Measurements from ENCODE around the gene PTPRN2.

The PTPRN2 gene

DNA sequence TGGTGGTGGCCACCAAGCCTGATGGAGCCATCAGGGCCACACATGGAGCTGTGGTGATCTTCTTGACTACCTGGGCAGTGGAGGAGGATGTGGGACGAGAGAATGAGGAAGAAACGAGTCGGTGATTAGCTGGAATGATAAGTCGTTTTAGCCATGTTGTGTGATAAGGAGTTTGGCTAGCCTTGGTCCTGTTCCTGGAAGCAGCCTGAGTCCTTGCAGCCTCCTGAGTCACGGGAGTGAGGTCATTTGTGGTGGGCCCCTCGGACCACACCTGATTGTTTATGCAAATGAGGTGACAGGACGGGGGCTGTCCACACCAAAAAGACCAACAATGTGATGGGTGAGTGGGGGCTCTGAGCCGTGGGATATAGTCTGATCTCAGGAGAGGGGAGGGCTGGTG lies 554.4 kb downstream of the PTPRN2 start:
- DNase-seq = no peak

DNA sequence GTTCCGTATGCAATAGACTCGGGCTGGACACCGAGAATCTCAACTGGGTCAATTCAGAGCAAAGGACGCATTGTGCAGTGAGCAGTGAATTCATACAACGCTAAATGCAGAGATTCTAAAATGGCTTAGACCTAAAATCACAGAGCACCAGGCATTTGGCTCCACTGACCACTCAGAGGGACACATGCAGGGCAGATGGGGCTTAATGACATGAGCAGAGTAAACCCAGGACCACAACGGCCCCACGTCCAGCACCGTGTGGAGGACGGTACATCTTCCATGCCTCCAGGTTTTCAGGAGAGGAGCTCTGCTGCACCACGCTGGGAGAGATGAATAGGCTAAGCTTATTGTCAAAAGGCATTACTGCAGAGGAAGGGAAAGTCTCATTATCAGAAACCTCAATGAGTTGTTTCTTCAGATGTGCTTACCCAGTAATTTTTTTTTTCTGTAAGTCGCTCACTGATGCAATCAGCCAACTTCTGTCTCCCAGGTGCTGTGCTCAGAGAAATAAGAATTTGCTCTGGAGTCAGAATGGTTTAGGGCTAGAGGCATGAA lies 555.0 kb downstream of the PTPRN2 start:
- DNase-seq = peak in 1 of 3 experiments; percentile 26

DNA sequence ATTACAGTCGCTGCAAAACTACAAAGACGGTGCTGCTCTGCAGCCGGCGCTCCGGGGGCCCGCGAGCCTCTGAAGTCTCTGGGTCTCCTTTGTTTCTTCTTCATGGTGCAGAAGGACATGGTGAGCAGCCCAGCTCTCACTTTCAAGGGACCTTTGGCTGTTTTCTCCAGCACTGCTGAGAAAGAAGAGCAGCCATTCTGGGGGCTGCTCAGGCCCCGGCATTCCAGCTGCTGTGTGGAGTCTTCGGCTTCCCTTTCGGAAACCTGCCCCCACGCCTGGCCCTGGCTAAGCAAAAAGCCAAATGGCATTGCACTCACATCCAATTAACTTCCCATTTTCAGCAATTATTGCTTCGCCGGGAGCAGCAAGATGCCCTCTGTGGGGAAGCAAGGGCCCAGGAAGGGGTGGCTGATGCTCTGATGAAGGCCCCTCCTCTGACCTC lies 555.7 kb downstream of the PTPRN2 start:
- peak in 2 of 3 experiments; percentile 58 to 77 for DNase-seq

DNA sequence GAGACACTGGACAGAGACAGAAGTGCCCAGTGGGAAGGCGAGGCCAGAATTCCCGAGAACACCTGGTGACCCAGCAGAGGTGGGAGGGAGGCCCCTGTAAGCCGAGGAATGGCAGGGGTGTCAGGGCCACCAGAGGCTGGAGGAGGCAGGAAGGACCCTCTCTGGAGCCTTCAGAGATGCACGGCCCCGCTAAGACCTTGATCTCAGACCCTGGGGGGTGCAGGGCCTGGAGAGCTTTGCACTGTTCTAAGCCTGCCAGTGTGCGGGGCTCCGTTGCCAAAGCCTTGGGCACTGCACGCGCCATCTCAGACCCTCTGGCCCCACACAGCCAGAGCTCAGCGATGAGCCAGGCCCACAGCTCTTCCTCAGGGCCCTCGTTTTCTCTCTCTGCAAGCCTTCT lies 557.1 kb downstream of the PTPRN2 start:
- DNase-seq = no peak

DNA sequence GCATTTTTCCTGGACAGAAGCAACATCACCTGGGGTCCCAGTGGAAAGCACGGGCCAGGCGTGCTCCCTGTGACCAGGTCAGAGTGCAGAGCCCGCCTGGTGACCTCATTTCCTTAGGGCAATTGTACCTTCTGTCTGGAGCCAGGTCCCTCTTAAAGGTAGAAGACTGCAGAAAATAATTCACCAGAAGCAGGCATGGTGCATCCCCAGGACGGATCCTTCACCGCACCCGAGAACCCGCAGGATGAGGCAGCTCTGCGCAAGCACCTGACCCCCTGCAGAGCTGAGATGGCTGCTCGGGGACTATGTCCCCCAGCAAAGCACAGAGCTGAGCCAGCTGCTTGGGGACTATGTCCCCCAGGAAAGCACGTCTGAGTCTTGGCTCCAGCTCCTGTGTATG lies 557.6 kb downstream of the PTPRN2 start:
- no peak for DNase-seq

DNA sequence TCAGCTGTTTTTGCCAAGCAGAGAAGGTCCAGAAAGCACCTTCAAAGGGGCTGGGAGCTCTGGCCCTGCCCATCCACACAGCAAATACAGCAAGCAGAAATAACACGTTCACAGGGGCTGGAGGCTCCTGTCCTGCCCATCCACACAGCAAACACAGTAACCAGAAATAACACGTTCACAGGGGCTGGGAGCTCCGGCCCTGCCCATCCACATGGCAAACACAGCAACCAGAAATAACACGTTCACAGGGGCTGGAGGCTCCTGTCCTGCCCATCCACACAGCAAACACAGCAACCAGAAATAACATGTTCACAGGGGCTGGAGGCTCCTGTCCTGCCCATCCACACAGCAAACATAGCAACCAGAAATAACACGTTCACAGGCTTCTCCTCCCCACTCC lies 558.1 kb downstream of the PTPRN2 start:
- peak in 2 of 3 experiments; percentile 70 to 73 for DNase-seq

DNA sequence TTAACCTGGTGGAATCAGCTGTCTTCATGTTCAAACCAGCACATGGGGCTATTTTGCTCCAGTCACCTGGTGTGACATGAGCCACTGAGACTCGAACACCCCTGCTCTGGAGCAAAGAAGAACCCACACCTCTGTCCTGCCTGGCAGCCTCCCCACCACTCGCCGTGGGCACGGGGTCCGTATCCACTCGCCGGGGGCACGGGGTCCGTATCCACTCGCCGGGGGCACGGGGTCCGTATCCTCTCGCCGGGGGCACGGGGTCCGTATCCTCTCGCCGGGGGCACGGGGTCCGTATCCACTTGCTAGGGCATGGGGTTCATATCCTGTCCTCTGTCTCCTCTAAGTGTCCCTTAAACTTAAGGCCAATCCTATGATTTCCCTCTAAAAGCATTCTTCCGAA lies 558.7 kb downstream of the PTPRN2 start:
- no peak for DNase-seq

DNA sequence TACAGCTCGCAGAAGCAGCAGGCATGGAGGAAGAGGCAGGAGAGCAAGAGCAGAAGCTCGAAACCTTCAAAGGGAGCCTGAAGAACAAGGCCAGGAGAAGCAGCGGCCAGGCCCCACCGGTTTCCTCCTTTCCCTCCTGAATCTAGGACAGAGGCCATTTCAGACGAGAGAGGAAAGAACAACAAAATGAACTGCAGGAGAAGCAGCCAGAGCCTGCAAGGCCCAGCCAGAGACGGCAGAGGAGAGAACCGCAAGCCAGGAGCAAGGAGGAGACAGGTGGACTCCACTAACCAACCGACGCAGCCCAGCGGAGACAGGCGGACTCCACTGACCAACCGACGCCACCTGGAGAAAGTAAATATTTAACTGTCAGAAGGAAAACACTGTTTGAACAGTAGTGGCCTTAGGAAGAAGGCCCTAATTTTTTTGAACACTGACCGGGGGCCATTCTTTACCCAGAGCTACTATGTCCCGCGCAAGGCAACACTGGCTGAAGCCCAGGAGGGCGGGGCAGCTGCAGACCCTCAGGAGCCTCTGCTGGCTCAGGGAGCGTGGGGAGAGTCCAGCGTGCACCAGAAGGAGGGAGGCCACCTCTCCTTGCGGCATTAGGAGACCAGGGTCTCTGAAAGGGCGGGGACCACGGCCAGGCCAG lies 559.2 kb downstream of the PTPRN2 start:
- DNase-seq = peak in 2 of 3 experiments; percentile 56 to 83

DNA sequence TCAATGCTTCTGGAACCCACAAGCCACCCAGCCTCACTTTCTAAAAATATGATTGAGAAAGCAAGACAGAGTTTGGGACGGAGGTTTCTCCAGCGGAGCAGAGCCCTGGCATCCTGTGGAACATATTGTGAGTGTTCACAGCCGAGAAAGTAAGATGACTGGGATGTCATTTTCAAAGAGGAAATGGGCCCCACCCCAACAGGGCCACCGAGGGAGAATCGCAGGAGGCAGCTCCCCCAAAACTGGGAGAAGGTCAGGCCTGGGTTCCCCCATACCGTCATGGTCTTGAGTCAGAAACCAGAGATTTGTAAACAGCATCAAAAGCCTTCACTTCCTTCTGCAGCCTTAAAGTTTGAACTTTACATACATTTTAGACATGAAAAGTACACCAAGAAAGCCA lies 560.0 kb downstream of the PTPRN2 start:
- DNase-seq = no peak

DNA sequence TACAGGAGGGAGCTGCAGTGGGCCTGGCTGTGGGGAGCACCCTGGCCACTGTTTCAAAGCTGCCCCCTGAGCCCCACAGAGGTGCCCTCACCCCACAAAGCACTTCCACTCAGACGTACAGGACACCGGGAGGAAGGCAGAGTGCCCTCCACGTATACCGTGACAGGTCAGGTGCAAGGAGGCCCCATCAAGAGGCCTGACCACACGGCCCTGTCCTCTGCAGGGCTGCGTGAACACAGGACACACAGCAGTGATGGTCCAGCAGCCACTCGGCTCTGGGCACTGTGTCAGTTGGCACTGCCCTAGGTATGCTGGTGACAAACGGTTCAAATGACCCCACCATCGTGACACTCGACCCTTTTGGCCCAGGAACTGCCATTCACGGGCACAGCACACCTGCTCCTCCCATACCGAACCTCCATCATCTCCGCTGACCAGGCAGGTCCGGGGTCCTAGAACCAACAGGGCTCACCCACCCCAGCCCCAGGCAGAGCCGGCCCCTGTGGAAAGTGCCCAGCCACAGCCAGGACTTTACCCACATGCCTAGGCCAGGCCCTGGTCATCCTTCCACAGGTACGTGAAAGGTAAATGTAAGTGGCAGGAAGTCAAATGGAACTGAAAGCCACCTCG lies 560.9 kb downstream of the PTPRN2 start:
- no peak for DNase-seq

DNA sequence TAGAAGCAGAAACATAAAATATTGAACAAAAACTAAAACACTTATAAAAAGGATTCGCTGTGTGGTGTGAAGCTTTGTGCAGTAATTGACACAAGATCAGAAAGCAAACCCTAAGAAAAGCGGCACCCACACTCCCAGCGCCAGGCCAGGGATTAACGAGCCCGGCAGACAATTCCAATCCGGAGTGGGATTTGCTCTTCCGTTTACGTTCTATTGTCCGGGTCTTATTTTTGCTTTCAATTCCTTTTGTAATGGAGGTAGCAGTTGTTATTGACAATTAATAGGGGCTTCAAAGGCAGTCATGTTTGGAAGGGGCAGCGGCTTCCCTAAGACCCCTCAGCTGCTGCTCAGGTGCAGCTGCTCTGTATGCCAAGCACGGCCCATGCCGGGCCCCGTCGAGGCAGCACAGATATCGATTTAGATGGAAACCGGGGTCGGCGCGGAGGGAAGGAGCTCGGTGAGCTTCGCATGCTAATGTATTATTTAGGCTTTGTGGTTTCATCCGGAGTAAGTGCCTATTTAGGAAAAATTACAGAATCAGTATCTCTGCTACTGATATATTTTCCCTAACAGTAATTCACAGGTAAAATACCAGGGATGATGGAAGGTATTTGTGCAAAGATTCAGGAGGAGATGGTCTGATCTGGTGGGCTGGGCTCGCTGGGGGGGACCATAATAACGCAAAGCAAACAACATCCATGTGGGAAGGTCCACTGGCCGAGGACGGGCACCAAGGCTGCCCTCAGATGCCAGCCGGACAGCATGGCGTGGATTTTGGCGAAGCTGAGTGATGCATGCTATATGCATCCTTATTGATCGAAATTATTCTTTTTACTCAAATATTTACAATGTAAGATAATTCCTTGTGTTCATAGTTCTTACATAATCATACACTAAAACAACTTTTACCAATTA lies 561.7 kb downstream of the PTPRN2 start:
- peak in 1 of 3 experiments; percentile 44 for DNase-seq

DNA sequence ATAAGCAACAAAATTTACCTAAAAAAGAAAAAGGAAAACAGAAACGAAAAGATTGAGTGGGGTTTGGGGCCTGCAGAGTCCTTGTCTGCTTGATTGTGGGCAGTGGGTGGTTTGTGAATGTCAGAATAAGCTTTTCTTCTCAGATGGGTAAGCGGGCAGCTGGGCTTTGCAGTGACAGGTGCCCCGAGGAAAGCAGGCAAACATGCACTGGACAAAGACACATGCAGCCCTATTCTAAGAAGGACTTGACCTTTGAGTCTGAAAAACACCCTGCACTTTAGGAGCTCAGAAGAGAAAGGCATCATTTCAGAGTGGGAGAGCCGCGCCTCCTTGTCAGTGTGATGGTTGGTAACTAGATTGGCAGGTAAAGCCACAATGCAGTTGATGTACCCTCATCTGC lies 562.7 kb downstream of the PTPRN2 start:
- DNase-seq = peak in 1 of 3 experiments; percentile 61

DNA sequence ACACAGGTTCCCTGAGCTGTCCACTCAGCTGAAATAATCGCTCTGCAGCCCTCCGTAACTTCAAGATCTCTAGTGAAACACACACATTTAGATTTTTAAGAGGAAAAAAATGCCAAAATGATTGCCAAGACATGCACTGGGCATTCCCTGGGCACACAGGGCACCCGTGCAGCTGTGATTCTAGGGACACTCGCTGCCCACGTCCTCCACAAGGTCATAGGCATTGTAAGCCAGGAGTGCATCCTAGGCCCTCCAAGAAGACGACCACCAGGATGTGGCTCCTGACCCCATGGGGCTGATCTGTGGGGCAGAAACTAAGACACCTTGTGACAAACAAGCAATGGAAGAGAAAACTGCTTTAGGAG lies 563.3 kb downstream of the PTPRN2 start:
- DNase-seq = no peak

DNA sequence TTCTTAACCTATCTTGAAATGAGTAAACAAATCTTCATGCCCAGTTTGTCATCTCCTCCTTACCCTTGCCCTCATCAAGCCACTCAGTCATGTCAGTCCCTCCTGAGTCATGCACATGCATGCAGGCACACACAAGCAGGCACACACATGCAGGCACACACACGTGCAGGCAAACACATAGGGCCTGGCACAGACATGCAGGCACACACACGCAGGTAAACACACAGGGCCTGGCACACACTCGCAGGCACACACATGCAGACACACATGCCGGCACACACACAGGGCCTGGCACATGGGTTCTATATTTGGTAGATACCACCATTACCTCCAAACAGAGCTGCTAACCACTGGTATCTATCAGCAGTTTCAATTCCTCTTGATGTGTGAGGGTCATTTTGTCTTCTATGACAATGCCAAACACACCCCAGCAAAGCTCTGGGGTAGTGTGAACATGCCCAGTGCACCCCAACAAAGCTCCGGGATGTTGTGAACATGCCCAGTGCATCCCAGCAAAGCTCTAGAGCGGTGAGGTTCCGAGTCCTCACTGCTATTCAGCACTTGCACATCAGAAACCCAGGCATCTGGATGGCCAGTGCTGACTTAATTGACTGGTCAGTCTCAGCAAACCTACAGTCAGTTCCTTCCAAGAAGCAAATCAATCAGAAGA lies 563.8 kb downstream of the PTPRN2 start:
- no peak for DNase-seq

DNA sequence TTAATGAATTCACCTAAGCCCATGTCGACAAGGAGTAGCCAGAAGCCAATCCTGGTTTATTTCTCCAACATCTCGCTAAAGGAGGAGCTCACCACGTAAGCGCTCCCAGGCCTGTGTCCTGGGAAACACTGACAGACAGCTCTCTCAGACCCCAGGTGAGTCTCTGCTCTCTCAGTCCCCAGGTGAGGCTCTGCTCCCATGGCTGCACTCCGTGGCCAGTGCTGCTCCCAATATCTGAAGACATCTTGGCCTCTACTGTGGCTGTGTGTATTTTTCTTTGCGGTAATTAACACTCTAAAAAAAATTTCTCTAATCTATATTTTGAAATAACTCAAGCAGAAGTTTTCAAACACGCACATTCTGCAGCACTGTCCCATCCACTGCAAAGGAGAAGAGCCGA lies 564.5 kb downstream of the PTPRN2 start:
- DNase-seq = no peak

DNA sequence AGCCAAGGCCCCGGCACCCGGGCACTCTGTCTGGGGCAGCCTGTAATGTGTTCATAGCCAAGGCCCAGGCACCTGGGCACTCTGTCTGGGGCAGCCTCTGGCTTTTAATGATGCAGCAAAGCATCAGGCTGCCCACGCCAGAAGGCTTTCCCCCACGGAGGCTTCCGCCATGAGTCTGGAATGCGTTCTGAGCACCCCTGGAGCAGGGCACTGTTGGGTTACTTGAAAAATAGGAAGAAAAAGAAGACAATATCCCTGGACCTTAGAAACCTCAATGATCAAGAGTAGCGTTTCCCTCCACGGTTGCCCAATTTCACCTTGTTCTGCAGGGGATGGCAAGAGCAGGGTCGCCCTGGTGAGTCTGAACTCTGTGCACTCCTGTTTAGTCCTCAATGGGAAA lies 565.0 kb downstream of the PTPRN2 start:
- DNase-seq = no peak

DNA sequence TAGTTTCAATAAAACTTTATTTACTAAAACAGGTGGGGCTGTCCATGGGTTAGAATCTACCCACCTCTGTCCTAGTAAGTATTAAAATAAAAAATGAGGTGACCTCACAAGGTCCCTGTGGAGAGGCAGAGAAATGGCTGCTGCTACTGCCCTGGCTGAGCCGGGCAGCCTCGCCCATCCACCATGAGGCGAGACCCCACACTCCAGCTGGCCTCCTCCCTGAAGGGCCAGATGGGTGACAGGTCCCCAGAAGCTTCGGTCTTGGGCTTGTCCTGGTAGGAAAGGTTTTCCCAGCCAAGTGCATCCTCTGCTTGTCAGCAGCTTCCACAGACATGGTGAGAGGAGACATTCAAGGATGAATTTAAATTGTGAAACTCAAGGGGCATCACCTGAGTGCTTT lies 565.8 kb downstream of the PTPRN2 start:
- DNase-seq = no peak

DNA sequence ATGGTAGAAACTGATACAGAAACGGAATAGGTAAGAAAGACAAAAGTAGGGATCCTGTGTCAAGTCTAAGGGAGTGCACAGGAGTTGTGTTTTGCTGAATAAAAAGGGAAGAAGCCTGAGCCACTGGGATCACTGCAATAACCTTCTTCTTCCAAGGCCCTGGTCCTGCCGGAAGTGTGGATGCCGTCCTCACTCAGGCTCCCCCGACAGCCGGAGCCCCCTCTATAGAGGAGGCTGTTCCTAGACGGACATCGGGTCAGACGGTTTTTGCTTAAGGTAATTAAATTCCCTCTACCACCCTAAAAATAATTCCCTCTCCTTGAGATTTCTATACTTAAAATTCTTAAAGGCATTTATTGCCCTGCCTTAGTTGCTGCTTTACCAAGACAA lies 566.9 kb downstream of the PTPRN2 start:
- DNase-seq = no peak

DNA sequence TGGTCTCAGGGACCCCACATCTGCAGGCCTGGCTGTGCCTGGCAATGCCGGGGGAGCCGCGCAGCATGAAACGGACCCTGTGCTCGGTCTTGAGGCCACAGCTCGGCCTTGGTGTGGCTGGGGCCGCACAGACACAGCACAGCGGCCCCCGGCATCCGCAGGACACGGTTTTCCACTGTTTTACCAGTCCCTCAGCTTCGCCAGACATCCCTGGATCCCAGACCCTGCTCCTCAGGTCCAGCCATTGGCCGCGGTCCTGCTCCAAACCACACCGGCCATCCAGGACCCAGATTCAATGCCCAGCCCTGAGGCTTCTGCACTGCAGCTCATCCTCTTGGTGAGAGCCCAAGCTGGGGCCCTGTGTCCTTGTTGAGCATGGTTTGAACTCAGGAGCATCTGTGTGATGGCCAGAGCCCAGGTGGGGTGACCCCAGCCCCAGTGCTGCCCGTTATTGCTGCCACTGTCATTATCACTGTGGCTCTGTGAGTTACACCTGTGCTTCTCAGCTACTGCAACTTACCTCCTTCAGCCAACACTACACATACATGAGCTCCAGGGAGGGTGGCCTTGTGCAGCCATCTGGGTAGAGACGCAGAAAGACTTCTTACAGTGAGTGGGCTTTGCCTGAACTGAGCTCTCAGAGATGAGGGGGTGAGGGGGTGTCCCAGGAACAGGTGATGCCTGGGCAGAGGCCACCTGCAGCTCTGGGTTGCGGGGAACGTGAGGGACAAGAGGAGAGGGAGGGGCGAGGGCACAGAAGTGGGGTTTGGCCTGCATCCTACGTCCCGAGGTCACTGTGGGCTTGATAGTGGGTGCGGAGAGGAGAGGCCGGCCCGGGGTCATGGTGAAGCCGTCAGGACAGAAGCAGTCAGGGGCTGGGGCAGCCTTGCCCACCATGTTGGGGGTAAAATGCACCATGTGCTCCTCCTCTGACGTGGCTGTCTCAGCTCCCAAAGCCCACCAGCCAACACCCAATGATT lies 567.6 kb downstream of the PTPRN2 start:
- DNase-seq = no peak

DNA sequence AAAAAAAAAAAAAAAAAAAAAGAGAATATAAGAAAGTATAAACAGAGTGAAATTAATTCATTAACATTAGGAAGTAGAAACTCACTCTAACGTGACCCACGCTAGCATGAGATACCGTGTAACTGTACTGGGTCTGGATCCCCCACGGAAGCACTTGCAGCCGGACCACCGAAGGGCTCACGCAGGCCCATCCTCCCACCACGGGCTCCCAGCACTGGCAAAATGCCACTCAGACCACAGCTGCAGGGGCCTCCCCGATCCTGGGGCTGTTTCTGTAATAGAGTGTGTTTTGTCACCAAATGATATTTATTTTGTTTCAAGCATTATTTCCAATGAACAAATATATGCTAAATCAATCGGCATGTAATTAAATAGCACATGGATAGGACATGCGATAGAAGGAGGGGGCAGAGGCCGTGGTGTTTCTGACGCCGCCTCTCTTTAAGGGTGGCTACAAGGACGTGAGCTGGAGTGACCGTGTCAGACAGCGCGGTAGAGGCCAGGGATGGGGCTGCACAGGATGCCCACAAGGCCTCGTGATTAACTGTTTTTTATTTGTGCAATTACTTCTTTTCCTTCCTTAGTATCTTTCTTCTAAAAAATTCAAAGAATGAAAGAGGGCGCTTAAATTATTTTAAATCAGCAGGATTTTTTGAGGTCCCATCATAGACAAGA lies 568.5 kb downstream of the PTPRN2 start:
- DNase-seq = no peak
